Measurements from ENCODE around the gene CNN2.

GRCh38 chr19:1054102-1055027, 28.0 kb downstream of the CNN2 start:
- TF ChIP-seq CTCF (IDR thresholded peaks at IDR 0.05 in 2 of 3, conservative IDR thresholded peaks at IDR 0.05 in 1 of 3; ENCODE audit: insufficient read depth in 2 of 3, low read depth in 1 of 3, low read length in 3 of 3) (no peak), MAX (CRISPR knock-in tag; IDR thresholded peaks at IDR 0.05) (no peak), ZNF23 (CRISPR knock-in tag; IDR thresholded peaks at IDR 0.05) (no peak), STAT6 (CRISPR knock-in tag; IDR thresholded peaks at IDR 0.05) (no peak), ZFP36 (IDR thresholded peaks at IDR 0.05; ENCODE audit: low read depth, low read length, partially characterized antibody) (peak; percentile 90), SP1 (CRISPR knock-in tag; IDR thresholded peaks at IDR 0.05) (no peak), HNRNPK (IDR thresholded peaks at IDR 0.05; ENCODE audit: low read depth, low read length, poor library complexity, severe bottlenecking) (no peak), ATF6 (CRISPR knock-in tag; IDR thresholded peaks at IDR 0.05) (no peak), POLR2AphosphoS5 (IDR thresholded peaks at IDR 0.05; ENCODE audit: control insufficient read depth, insufficient read depth, low read depth, low read length) (no peak)
